ENCODE results near the gene TLR5.

DNA sequence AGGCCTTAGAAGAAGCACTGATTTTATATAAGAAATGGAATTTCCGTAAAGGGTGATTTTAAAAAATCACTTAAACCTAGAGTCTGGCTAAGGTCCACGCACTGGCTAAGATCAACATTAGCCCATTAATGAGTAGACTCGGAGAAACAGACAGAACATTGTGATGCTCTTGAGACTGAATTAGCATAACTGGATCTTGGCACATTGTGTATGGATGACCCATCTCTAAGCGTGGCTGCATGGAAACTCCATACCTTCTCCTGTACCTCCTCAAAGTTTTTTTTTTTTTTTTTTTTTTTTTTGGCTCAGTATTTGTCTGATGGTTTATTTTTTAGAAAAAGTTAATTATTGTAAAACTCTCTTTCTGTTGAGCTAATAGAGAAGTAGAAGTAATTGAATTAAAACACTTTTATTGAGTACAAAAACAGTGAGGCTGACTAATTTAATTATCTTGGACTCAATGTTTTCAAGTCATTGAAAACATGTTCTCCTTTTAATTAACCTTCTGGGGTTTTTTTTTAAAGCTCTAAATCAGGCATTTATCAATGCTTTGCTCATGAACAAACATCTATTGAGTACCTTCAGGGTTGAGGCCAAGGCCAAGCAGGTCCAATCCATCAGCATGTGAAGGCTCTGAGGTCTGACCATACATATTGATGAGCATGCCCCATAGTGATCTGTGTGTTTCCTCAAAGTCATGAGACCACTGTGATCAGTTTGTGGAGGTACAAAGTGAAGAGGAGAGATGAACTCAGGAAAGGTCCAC, 74.0 kb downstream of the TLR5 start:
- TF ChIP-seq POLR2A (IDR thresholded peaks at IDR 0.05; ENCODE audit: low read depth, low read length) (no peak), RAD21 (IDR thresholded peaks at IDR 0.05; ENCODE audit: low read length) (no peak), RFX5 (IDR thresholded peaks at IDR 0.05; ENCODE audit: low read depth, low read length) (no peak), CHD1 (IDR thresholded peaks at IDR 0.05; ENCODE audit: low read depth, low read length) (no peak), MAZ (IDR thresholded peaks at IDR 0.05; ENCODE audit: borderline replicate concordance, low read depth, low read length) (no peak), RCOR1 (IDR thresholded peaks at IDR 0.05; ENCODE audit: insufficient replicate concordance, low read length) (no peak), CEBPB (IDR thresholded peaks at IDR 0.05; ENCODE audit: low read depth, low read length) (no peak), FOS (IDR thresholded peaks at IDR 0.05; ENCODE audit: low read depth, low read length) (no peak), SMC3 (IDR thresholded peaks at IDR 0.05; ENCODE audit: low read depth, low read length) (no peak), BHLHE40 (IDR thresholded peaks at IDR 0.05; ENCODE audit: low read depth, low read length) (no peak)
- TF ChIP-seq, protein P1, sequence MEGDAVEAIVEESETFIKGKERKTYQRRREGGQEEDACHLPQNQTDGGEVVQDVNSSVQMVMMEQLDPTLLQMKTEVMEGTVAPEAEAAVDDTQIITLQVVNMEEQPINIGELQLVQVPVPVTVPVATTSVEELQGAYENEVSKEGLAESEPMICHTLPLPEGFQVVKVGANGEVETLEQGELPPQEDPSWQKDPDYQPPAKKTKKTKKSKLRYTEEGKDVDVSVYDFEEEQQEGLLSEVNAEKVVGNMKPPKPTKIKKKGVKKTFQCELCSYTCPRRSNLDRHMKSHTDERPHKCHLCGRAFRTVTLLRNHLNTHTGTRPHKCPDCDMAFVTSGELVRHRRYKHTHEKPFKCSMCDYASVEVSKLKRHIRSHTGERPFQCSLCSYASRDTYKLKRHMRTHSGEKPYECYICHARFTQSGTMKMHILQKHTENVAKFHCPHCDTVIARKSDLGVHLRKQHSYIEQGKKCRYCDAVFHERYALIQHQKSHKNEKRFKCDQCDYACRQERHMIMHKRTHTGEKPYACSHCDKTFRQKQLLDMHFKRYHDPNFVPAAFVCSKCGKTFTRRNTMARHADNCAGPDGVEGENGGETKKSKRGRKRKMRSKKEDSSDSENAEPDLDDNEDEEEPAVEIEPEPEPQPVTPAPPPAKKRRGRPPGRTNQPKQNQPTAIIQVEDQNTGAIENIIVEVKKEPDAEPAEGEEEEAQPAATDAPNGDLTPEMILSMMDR (conservative IDR thresholded peaks at IDR 0.05; ENCODE audit: low read depth, low read length): no peak
- TF ChIP-seq, protein P2, sequence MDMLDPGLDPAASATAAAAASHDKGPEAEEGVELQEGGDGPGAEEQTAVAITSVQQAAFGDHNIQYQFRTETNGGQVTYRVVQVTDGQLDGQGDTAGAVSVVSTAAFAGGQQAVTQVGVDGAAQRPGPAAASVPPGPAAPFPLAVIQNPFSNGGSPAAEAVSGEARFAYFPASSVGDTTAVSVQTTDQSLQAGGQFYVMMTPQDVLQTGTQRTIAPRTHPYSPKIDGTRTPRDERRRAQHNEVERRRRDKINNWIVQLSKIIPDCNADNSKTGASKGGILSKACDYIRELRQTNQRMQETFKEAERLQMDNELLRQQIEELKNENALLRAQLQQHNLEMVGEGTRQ (IDR thresholded peaks at IDR 0.05; ENCODE audit: low read depth, low read length): no peak
- TF ChIP-seq, protein P3, sequence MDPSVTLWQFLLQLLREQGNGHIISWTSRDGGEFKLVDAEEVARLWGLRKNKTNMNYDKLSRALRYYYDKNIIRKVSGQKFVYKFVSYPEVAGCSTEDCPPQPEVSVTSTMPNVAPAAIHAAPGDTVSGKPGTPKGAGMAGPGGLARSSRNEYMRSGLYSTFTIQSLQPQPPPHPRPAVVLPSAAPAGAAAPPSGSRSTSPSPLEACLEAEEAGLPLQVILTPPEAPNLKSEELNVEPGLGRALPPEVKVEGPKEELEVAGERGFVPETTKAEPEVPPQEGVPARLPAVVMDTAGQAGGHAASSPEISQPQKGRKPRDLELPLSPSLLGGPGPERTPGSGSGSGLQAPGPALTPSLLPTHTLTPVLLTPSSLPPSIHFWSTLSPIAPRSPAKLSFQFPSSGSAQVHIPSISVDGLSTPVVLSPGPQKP (IDR thresholded peaks at IDR 0.05; ENCODE audit: borderline replicate concordance, low read depth, low read length): no peak
